Left ventricle myocardium inferior (tissue), 1 donor: ENCODE data around the gene SLC22A15. TPM values are rescaled to one million over a fixed set of nuclear protein-coding genes. Genes with fewer than 3 reads are reported as not detected.
A peak's percentile ranks its signal among the peaks of the same experiment; 100 is the strongest.

Source experiments
- DNase-seq: peaks from one replicate; pipeline ENCODE4 v3.0.0-alpha.2; 2020
- H3K27ac ChIP-seq: fragments of 200-600 bp; replicated peaks from 2 replicates; pipeline ENCODE4 v1.8.0; 2021
- H3K27me3 ChIP-seq: fragments of 200-600 bp; 2 replicates; pipeline ENCODE4 v1.8.0; 2021; ENCODE audit warnings: low read depth
- H3K36me3 ChIP-seq: fragments of 200-600 bp; 2 replicates; pipeline ENCODE4 v1.8.0; 2021
- H3K4me1 ChIP-seq: fragments of 200-600 bp; 2 replicates; pipeline ENCODE4 v1.8.0; 2021
- H3K4me3 ChIP-seq: fragments of 200-600 bp; 2 replicates; pipeline ENCODE4 v1.8.0; 2021; ENCODE audit warnings: mild to moderate bottlenecking, moderate library complexity
- H3K9me3 ChIP-seq: fragments of 200-600 bp; replicated peaks from 2 replicates; pipeline ENCODE4 v1.8.0; 2021
- CTCF ChIP-seq: fragments of 200-600 bp; IDR thresholded peaks from 2 replicates; pipeline ENCODE4 v1.8.0; 2021; ENCODE audit warnings: antibody characterized with exemption, mild to moderate bottlenecking, borderline replicate concordance
- intact Hi-C: fragments of 100-400 bp; cut with micrococcal nuclease; formaldehyde crosslinking; loops from one replicate; pipeline ENCODE4 v1.11.0; 2022
- total RNA-seq: library from RNA; stranded (reverse); fragmentation: NEBNext Ultra II Directional; extraction: Animal tissue kit (Norgen Biotek cat#: 25700); gene quantifications from one replicate; pipeline ENCODE4 v1.2.1, GENCODE V29; 2021
- donor health status: DM: no; HTN: yes; CAD: no; lungs with severe emphysema.

The SLC22A15 gene
- total RNA-seq, 1 donor from 2014 or later: 8.4 TPM

GRCh38 chr1:116112388-116113140 lies 136.3 kb downstream of the SLC22A15 start:
- no peak for DNase-seq

GRCh38 chr1:116113615-116114014 lies 137.3 kb downstream of the SLC22A15 start:
- no peaks in the 10 kb centered on the region for H3K36me3 ChIP-seq
- intact Hi-C loops: no loop called here
- H3K4me3 ChIP-seq: no peak overlapping the region
- H3K9me3 ChIP-seq: no peaks in the 10 kb centered on the region
- H3K27ac ChIP-seq: no peak overlapping the region
- H3K27me3 ChIP-seq: no peaks in the 10 kb centered on the region
- H3K4me1 ChIP-seq: peaks cover 5% of the 10 kb centered on the region
- no peak for TF ChIP-seq CTCF
- no peak for DNase-seq

More at GRCh38 chr1:116112388-116113140, 136.3 kb downstream of the SLC22A15 start:
- peaks cover 4% of the 10 kb centered on the region for H3K4me1 ChIP-seq
- H3K4me3 ChIP-seq: no peak overlapping the region
- no peak overlapping the region for H3K27ac ChIP-seq
- no peaks in the 10 kb centered on the region for H3K27me3 ChIP-seq
- no peak for TF ChIP-seq CTCF
- no peaks in the 10 kb centered on the region for H3K9me3 ChIP-seq
- intact Hi-C loops: no loop called here
- no peaks in the 10 kb centered on the region for H3K36me3 ChIP-seq

- H3K36me3 ChIP-seq: no peaks in the 10 kb centered on the region
- no peak for DNase-seq
- intact Hi-C loops: no loop called here
Observed at GRCh38 chr1:116115476-116116439, 139.4 kb downstream of the SLC22A15 start.

GRCh38 chr1:116118471-116118870 lies 142.2 kb downstream of the SLC22A15 start:
- Histone ChIP-seq H3K27me3 (peaks cover 7% of the 10 kb centered on the region), H3K27ac (peak overlapping the region; percentile 55), H3K36me3 (no peaks in the 10 kb centered on the region), H3K9me3 (no peaks in the 10 kb centered on the region), H3K4me1 (peaks cover 5% of the 10 kb centered on the region), H3K4me3 (no peak overlapping the region)
- DNase-seq: no peak
- intact Hi-C loops: no loop called here
- no peak for TF ChIP-seq CTCF

More at GRCh38 chr1:116115476-116116439, 139.4 kb downstream of the SLC22A15 start:
- H3K27ac ChIP-seq: no peak overlapping the region
- no peaks in the 10 kb centered on the region for H3K9me3 ChIP-seq
- peaks cover 9% of the 10 kb centered on the region for H3K4me1 ChIP-seq
- no peak for TF ChIP-seq CTCF
- no peaks in the 10 kb centered on the region for H3K27me3 ChIP-seq
- no peak overlapping the region for H3K4me3 ChIP-seq

Other genes with a start within 250 kb of the SLC22A15 start
- gene CASQ2, start 207.8 kb upstream of the SLC22A15 start, total RNA-seq: 1,110 TPM
- not detected for gene NHLH2, start 135.4 kb upstream of the SLC22A15 start, total RNA-seq
- not detected for gene MAB21L3, start 134.9 kb downstream of the SLC22A15 start, total RNA-seq